ENCODE measurements around the gene UNC5A. TPM values are rescaled to one million over a fixed set of nuclear protein-coding genes. Genes with fewer than 3 reads are reported as not detected.

UNC5A gene
- total and polyA plus RNA-seq, 9 of the 15 experiments (the other 6 are each of a cell fraction or from before 2014, with no cell fraction given), result not detected

GRCh38 chr5:176822793-176823481 is 12.6 kb downstream of the UNC5A start:
- FAIRE-seq, result no peak
- no peak overlapping the region for H3K4me2 ChIP-seq (ENCODE audit: insufficient read depth, low read length)
- H3K27me3 ChIP-seq (ENCODE audit: control insufficient read depth in 2 of 2, insufficient read depth in 2 of 2, low read length in 2 of 2), result peaks cover 37 to 80% of the 10 kb centered on the region in 2 experiments
- no peak overlapping the region for H3K4me3 ChIP-seq
- DNase-seq (ENCODE audit: extremely low read depth in 1 of 4, low spot score in 3 of 4), result no peak
- H4K20me1 ChIP-seq (replicated peaks; ENCODE audit: control insufficient read depth, insufficient read depth, low read length), result peaks cover 8% of the 10 kb centered on the region; the same call in 1 of the 2 replicates
- H3K9me3 ChIP-seq (replicated peaks; ENCODE audit: control insufficient read depth, insufficient read depth, low read depth, low read length), result no peaks in the 10 kb centered on the region
- H3K79me2 ChIP-seq (ENCODE audit: control insufficient read depth, insufficient read depth, low read length), result no peaks in the 10 kb centered on the region
- no TSS peak for BruUV-seq (replicated peaks)
- 1% methylated on average over 19 of the region's 21 CpGs for WGBS (ENCODE audit: insufficient coverage, low coverage, missing lambda C conversion rate)
- H3K27ac ChIP-seq (ENCODE audit: extremely low read depth, low read depth, low read length), result no peak overlapping the region
- POLR2A ChIA-PET, result interaction anchor here (0.6 to 0.7 kb wide), 2 partner anchors 52 to 221 kb away, joined by 3 read pairs; no protein-coding TSS in a partner anchor
- no peak; the same call in 2 of the 3 replicates for ATAC-seq
- H2AFZ ChIP-seq (ENCODE audit: low read depth, low read length), result no peak overlapping the region
- H3K36me3 ChIP-seq (ENCODE audit: control insufficient read depth, insufficient read depth, low read length), result no peaks in the 10 kb centered on the region
- H3K4me1 ChIP-seq (replicated peaks in 1 of 2; ENCODE audit: control insufficient read depth in 2 of 2, insufficient read depth in 2 of 2, low read length in 2 of 2), result peaks cover 0 to 19% of the 10 kb centered on the region in 2 experiments; a peak in 2 of 5 replicates
- in situ Hi-C loops (cut with MboI) (no loop called here), intact Hi-C loops (cut with micrococcal nuclease) (no loop called here)
- CTCF ChIA-PET (ENCODE audit: low intra/inter-chr PET ratio), result no interaction called here
- H3K9me1 ChIP-seq (ENCODE audit: control insufficient read depth, insufficient read depth, low read length), result no peaks in the 10 kb centered on the region
- H3K9ac ChIP-seq (ENCODE audit: insufficient read depth in 1 of 2, low read depth in 2 of 2, low read length in 2 of 2), result peak overlapping the region in 1 of 2 experiments; percentile 68; a peak in 2 of 4 replicates
- TF ChIP-seq CBX2 (IDR thresholded peaks at IDR 0.05; ENCODE audit: insufficient read depth, low read length, poor library complexity, severe bottlenecking), result no peak
- TF ChIP-seq ZNF143 (CRISPR knock-in tag; IDR thresholded peaks at IDR 0.05), result no peak
- TF ChIP-seq ZKSCAN3 (CRISPR knock-in tag; IDR thresholded peaks at IDR 0.05), result no peak
- TF ChIP-seq KLF13 (tag; IDR thresholded peaks at IDR 0.05; ENCODE audit: borderline replicate concordance, low read depth), result no peak
- TF ChIP-seq ZNF445 (CRISPR knock-in tag; IDR thresholded peaks at IDR 0.05; ENCODE audit: low read depth), result no peak
- TF ChIP-seq STAT5A (IDR thresholded peaks at IDR 0.05; ENCODE audit: borderline replicate concordance, low read length), result no peak
- TF ChIP-seq, protein P1, sequence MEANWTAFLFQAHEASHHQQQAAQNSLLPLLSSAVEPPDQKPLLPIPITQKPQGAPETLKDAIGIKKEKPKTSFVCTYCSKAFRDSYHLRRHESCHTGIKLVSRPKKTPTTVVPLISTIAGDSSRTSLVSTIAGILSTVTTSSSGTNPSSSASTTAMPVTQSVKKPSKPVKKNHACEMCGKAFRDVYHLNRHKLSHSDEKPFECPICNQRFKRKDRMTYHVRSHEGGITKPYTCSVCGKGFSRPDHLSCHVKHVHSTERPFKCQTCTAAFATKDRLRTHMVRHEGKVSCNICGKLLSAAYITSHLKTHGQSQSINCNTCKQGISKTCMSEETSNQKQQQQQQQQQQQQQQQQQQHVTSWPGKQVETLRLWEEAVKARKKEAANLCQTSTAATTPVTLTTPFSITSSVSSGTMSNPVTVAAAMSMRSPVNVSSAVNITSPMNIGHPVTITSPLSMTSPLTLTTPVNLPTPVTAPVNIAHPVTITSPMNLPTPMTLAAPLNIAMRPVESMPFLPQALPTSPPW (CRISPR knock-in tag; IDR thresholded peaks at IDR 0.05), result peak; percentile 14; the same call in 1 of the 2 replicates
- no peak for TF ChIP-seq CXXC5 (CRISPR knock-in tag; IDR thresholded peaks at IDR 0.05)
- TF ChIP-seq SLC30A9 (CRISPR knock-in tag; IDR thresholded peaks at IDR 0.05), result no peak
- no peak for TF ChIP-seq CCNT2 (IDR thresholded peaks at IDR 0.05; ENCODE audit: borderline replicate concordance, extremely low read depth, insufficient read length, low read depth, low read length)
- peak; percentile 74 for TF ChIP-seq ZNF263 (CRISPR knock-in tag; IDR thresholded peaks at IDR 0.05; ENCODE audit: borderline replicate concordance)
- TF ChIP-seq ETV5 (CRISPR knock-in tag; IDR thresholded peaks at IDR 0.05; ENCODE audit: low read depth), result no peak
- peak; percentile 66 for TF ChIP-seq USF2 (CRISPR knock-in tag; IDR thresholded peaks at IDR 0.05)
- TF ChIP-seq, protein P2, sequence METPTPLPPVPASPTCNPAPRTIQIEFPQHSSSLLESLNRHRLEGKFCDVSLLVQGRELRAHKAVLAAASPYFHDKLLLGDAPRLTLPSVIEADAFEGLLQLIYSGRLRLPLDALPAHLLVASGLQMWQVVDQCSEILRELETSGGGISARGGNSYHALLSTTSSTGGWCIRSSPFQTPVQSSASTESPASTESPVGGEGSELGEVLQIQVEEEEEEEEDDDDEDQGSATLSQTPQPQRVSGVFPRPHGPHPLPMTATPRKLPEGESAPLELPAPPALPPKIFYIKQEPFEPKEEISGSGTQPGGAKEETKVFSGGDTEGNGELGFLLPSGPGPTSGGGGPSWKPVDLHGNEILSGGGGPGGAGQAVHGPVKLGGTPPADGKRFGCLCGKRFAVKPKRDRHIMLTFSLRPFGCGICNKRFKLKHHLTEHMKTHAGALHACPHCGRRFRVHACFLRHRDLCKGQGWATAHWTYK (CRISPR knock-in tag; IDR thresholded peaks at IDR 0.05), result no peak
- TF ChIP-seq, protein P3, sequence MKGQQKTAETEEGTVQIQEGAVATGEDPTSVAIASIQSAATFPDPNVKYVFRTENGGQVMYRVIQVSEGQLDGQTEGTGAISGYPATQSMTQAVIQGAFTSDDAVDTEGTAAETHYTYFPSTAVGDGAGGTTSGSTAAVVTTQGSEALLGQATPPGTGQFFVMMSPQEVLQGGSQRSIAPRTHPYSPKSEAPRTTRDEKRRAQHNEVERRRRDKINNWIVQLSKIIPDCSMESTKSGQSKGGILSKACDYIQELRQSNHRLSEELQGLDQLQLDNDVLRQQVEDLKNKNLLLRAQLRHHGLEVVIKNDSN (CRISPR knock-in tag; IDR thresholded peaks at IDR 0.05), result peak; percentile 76
- TF ChIP-seq NR2C2 (CRISPR knock-in tag; IDR thresholded peaks at IDR 0.05), result no peak
- peak; percentile 64 for TF ChIP-seq NR2C2 (tag; IDR thresholded peaks at IDR 0.05)
- 0 out of 2 replicates have a peak, but pooled peaks have one; percentile 11 for TF ChIP-seq RAD51 (IDR thresholded peaks at IDR 0.05; ENCODE audit: borderline replicate concordance, low read depth)
